ENCODE measurements around the gene CFAP99.

DNA sequence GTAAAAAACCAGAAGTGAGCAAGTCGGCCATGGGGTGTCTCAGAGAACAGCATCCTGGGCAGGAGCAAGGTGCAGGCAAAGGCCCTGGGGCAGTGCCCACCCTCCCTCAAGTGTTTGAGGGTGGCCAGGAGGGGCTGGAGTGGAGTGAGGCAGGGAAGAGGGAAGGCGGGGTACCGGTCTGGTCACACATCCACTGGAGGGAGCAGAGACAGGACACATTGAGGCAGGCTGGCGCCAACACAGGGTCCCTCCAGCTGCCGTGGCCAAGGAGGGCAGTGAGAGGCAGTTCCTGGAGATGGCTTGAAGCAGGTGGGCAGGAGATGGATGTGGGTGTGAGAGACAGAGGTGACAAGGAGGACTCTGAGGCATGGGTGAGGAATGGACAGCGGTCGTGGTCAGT, 29.8 kb downstream of the CFAP99 start:
- TF ChIP-seq TAF1 (IDR thresholded peaks at IDR 0.05; ENCODE audit: borderline replicate concordance, insufficient read depth, low read length) (no peak), POLR2AphosphoS5 (IDR thresholded peaks at IDR 0.05; ENCODE audit: low read depth, low read length) (no peak)
- TF ChIP-seq, protein P1, sequence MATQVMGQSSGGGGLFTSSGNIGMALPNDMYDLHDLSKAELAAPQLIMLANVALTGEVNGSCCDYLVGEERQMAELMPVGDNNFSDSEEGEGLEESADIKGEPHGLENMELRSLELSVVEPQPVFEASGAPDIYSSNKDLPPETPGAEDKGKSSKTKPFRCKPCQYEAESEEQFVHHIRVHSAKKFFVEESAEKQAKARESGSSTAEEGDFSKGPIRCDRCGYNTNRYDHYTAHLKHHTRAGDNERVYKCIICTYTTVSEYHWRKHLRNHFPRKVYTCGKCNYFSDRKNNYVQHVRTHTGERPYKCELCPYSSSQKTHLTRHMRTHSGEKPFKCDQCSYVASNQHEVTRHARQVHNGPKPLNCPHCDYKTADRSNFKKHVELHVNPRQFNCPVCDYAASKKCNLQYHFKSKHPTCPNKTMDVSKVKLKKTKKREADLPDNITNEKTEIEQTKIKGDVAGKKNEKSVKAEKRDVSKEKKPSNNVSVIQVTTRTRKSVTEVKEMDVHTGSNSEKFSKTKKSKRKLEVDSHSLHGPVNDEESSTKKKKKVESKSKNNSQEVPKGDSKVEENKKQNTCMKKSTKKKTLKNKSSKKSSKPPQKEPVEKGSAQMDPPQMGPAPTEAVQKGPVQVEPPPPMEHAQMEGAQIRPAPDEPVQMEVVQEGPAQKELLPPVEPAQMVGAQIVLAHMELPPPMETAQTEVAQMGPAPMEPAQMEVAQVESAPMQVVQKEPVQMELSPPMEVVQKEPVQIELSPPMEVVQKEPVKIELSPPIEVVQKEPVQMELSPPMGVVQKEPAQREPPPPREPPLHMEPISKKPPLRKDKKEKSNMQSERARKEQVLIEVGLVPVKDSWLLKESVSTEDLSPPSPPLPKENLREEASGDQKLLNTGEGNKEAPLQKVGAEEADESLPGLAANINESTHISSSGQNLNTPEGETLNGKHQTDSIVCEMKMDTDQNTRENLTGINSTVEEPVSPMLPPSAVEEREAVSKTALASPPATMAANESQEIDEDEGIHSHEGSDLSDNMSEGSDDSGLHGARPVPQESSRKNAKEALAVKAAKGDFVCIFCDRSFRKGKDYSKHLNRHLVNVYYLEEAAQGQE (IDR thresholded peaks at IDR 0.05; ENCODE audit: insufficient read depth in 1 of 2, low read depth in 2 of 2, low read length in 2 of 2) = no peak
